ENCODE measurements around the gene CH25H. TPM values are rescaled to one million over a fixed set of nuclear protein-coding genes. Genes with fewer than 3 reads are reported as not detected.
"Not testable (repeated sequence)": the region's sequence is repeated elsewhere in the genome, so short reads cannot be mapped to it uniquely, and the experiment has no call there.

The CH25H gene
- total RNA-seq, 1 experiment from 2014 or later, result not detected

DNA sequence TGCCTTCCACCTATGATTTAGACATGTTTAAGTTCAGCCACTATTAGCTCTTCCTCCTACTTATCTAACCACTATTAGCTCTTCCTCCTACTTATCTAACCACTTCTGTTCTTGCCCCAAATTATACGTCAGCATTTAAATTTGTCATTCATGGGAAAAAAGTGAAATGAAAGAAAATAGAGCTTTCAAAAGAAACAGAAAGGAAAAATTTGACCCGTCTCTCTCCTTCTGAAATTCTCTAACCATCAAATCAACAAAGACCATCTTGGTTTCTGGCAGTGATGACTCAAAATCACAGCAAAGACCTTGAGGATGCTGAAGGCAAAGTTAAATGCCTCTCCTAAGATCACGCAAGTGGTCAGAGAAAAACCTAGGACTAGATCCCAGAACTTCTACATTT is 41.9 kb upstream of the CH25H start:
- H3K4me2 ChIP-seq (ENCODE audit: low read depth, low read length, poor library complexity, severe bottlenecking), result no peak overlapping the region
- H2AFZ ChIP-seq (ENCODE audit: low read length), result no peak overlapping the region
- no peak overlapping the region for H3K4me3 ChIP-seq (ENCODE audit: low read length)
- DNase-seq, result no peak
- no peaks in the 10 kb centered on the region for H4K20me1 ChIP-seq (ENCODE audit: insufficient read depth, low read depth, low read length)
- no peaks in the 10 kb centered on the region for H3K36me3 ChIP-seq (ENCODE audit: insufficient read depth, low read length)
- no peaks in the 10 kb centered on the region for H3K79me2 ChIP-seq (ENCODE audit: low read length)
- H3K9me2 ChIP-seq (replicated peaks; ENCODE audit: insufficient read depth, low read length), result no peaks in the 10 kb centered on the region
- H3K4me1 ChIP-seq (ENCODE audit: low read length), result peaks cover 17% of the 10 kb centered on the region
- no peaks in the 10 kb centered on the region for H3K27me3 ChIP-seq (ENCODE audit: low read length)
- no peaks in the 10 kb centered on the region for H3K9me3 ChIP-seq (ENCODE audit: low read length)
- H3K27ac ChIP-seq (ENCODE audit: low read length), result no peak overlapping the region
- H3K9ac ChIP-seq (ENCODE audit: low read length), result no peak overlapping the region

DNA sequence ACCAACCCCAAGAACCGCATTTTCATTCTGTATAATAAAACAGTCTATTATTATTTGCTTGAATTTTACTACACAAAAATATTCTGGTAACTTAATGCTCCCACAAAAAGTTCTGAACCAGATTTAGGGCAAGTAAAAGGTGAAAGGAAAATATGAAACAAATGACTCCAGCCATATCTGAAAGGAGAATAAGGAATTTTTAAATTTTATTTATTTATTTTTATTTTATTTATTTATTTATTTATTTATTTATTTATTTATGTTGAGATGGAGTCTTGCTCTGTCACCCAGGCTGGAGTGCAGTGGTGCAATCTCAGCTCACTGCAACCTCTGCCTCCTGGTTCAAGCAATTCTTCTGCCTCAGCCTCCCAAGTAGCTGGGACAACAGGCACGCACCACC is 40.5 kb upstream of the CH25H start:
- not testable (repeated sequence) for H3K27me3 ChIP-seq (ENCODE audit: low read length); H3K27ac ChIP-seq (ENCODE audit: low read length); H3K4me2 ChIP-seq (ENCODE audit: low read depth, low read length, poor library complexity, severe bottlenecking); H3K9ac ChIP-seq (ENCODE audit: low read length); H4K20me1 ChIP-seq (ENCODE audit: insufficient read depth, low read depth, low read length); DNase-seq; H3K79me2 ChIP-seq (ENCODE audit: low read length); H3K9me2 ChIP-seq (replicated peaks; ENCODE audit: insufficient read depth, low read length); H3K9me3 ChIP-seq (ENCODE audit: low read length); H3K36me3 ChIP-seq (ENCODE audit: insufficient read depth, low read length); H2AFZ ChIP-seq (ENCODE audit: low read length); H3K4me3 ChIP-seq (ENCODE audit: low read length)
- H3K4me1 ChIP-seq (ENCODE audit: low read length), result peaks cover 17% of the 10 kb centered on the region

DNA sequence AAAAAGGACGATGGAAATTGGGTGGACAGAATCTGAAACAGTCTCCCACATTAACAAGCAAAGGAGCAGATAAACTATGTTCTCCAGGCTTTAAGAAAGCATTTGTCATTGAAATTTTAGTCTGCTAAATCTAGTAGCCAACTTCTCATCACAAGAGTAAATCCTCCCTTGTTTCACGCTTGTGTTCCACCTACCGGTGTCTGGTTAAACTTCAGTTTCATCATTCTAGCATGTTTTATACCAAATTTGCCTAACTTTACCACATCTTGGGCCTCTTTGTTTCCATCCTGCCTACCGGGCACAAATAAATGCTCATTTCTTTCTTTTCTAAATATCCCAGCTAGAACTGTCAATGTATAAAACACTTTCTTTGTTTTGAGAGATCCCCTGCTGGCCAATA is 38.7 kb upstream of the CH25H start:
- Histone ChIP-seq H3K4me1 (ENCODE audit: low read length) (peaks cover 14% of the 10 kb centered on the region), H3K27me3 (ENCODE audit: low read length) (no peaks in the 10 kb centered on the region), H4K20me1 (ENCODE audit: insufficient read depth, low read depth, low read length) (no peaks in the 10 kb centered on the region), H3K4me3 (ENCODE audit: low read length) (no peak overlapping the region), H3K79me2 (ENCODE audit: low read length) (no peaks in the 10 kb centered on the region), H3K9me2 (replicated peaks; ENCODE audit: insufficient read depth, low read length) (no peaks in the 10 kb centered on the region), H2AFZ (ENCODE audit: low read length) (no peak overlapping the region), H3K9me3 (ENCODE audit: low read length) (no peaks in the 10 kb centered on the region), H3K27ac (ENCODE audit: low read length) (no peak overlapping the region), H3K36me3 (ENCODE audit: insufficient read depth, low read length) (no peaks in the 10 kb centered on the region), H3K9ac (ENCODE audit: low read length) (no peak overlapping the region), H3K4me2 (ENCODE audit: low read depth, low read length, poor library complexity, severe bottlenecking) (no peak overlapping the region)
- DNase-seq, result peak; percentile 48

DNA sequence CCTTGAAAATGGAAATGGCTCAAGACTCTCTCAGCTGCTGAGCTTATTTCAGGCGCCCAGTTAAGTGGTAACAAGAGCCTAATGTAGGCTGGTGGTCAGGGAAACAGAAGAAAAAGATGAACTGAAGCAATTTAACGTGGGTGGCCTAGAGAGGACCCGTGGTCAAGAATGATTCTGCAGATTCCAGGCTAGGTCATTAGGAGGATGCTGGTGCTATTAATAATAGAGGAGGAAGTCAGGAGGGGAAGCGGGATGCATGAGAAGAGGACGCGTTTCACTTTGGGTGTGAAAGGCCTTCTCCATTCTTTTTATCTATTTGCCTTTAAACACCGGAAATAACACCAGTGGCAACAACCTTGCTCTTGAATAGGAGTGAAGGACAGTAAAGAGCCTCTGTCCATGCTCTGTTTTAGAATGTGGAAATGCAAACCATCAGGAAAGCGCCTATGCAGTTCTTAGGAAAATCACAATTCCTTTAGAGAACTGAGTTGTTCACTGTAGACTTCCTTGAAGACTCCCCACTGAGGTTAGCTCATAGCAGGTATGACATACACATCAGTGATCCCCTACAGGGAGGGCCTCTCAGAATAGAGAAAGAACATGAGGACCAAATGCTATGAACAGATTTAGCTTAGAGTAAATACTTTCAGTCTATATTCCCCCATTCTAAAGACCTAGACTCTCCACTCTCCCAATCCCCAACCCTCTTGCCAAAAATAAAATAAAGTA is 35.9 kb upstream of the CH25H start:
- Histone ChIP-seq H3K4me3 (ENCODE audit: low read length) (no peak overlapping the region), H3K27me3 (ENCODE audit: low read length) (no peaks in the 10 kb centered on the region), H4K20me1 (ENCODE audit: insufficient read depth, low read depth, low read length) (no peaks in the 10 kb centered on the region), H3K27ac (ENCODE audit: low read length) (no peak overlapping the region), H3K9ac (ENCODE audit: low read length) (no peak overlapping the region), H2AFZ (ENCODE audit: low read length) (no peak overlapping the region), H3K79me2 (ENCODE audit: low read length) (no peaks in the 10 kb centered on the region), H3K4me1 (ENCODE audit: low read length) (peaks cover 8% of the 10 kb centered on the region), H3K9me2 (replicated peaks; ENCODE audit: insufficient read depth, low read length) (no peaks in the 10 kb centered on the region), H3K4me2 (ENCODE audit: low read depth, low read length, poor library complexity, severe bottlenecking) (no peak overlapping the region), H3K36me3 (ENCODE audit: insufficient read depth, low read length) (no peaks in the 10 kb centered on the region), H3K9me3 (ENCODE audit: low read length) (no peaks in the 10 kb centered on the region)
- DNase-seq, result no peak

DNA sequence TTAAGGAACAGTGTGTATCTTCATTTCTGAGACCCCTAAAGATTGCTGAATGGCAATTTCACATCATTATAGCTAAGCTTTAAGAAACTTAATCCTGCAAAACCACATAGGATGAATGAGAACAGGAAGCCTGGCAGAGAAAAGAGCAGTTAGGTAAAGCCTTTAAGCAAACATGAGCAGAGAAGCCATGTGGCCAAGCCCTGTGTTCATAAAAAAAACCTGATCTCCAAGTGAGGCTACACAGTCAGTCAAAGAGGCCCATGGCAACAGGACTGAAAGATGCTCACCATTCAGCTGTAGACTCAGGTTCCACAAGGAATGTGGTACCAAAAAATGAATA is 35.2 kb upstream of the CH25H start:
- H2AFZ ChIP-seq (ENCODE audit: low read length), result no peak overlapping the region
- H3K27me3 ChIP-seq (ENCODE audit: low read length), result no peaks in the 10 kb centered on the region
- H3K27ac ChIP-seq (ENCODE audit: low read length), result no peak overlapping the region
- no peaks in the 10 kb centered on the region for H3K36me3 ChIP-seq (ENCODE audit: insufficient read depth, low read length)
- no peaks in the 10 kb centered on the region for H4K20me1 ChIP-seq (ENCODE audit: insufficient read depth, low read depth, low read length)
- DNase-seq, result no peak
- H3K9ac ChIP-seq (ENCODE audit: low read length), result no peak overlapping the region
- H3K4me1 ChIP-seq (ENCODE audit: low read length), result peaks cover 8% of the 10 kb centered on the region
- no peaks in the 10 kb centered on the region for H3K79me2 ChIP-seq (ENCODE audit: low read length)
- no peaks in the 10 kb centered on the region for H3K9me2 ChIP-seq (replicated peaks; ENCODE audit: insufficient read depth, low read length)
- no peaks in the 10 kb centered on the region for H3K9me3 ChIP-seq (ENCODE audit: low read length)
- H3K4me2 ChIP-seq (ENCODE audit: low read depth, low read length, poor library complexity, severe bottlenecking), result no peak overlapping the region
- H3K4me3 ChIP-seq (ENCODE audit: low read length), result no peak overlapping the region

DNA sequence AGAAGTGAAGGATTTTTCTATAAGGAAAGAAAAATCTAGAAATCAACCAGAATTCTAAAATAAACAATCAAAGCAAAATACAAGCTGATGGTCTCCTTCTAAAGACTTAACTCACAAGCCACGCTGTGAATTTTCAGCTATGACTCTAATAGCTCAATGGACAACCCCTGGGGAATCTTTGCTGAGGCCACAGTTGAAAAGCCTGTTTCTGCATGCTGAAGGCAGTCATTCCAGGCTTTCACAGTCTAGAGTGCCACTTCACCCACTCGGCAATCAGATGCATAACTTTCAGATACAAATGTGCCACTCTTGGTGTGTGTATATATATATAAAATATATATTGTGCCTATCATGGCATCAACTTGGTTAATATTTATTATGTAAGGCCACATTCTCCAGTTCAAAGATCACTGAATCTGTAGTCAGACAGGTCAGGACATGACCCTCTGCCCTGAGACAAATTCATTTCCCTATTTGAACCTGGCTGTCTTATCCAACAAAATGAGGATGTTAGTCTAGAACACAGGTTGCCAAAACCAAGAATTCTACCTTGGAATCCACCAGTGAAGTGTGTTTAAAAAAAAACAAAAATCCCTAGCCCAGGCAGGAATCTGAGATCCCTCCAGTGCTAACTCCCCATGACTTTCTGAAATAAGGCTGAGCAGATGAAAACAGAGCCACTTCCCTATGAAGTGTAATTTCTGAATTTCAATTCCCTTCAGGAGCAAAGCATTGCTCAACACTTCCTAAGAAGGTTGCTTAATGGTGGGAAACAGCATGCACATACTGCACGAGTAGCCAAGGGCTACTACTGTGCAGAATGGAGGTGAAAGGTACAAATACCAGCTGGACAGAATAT is 34.6 kb upstream of the CH25H start:
- no peak overlapping the region for H3K4me2 ChIP-seq (ENCODE audit: low read depth, low read length, poor library complexity, severe bottlenecking)
- no peak overlapping the region for H3K4me3 ChIP-seq (ENCODE audit: low read length)
- H2AFZ ChIP-seq (ENCODE audit: low read length), result no peak overlapping the region

DNA sequence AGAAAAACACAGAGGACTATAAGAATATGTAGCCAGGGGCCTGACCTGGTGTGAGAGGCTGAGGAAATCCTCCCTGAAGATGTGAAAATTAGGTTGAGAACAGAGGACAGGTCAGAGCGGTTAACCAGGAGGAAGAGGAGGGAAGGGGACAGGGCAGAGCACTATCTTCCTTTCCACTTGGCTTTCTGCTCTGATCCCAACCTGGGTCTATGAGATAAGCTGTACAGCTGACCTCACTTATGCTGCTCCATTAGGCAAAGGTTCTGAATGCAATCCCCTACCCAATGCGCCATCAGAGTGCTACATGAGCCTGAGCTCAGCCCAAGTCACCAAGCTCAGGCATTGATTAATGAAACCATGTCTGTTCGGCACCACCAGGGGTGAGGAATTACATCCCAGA is 33.9 kb upstream of the CH25H start:
- Histone ChIP-seq H3K9me3 (ENCODE audit: low read length) (no peaks in the 10 kb centered on the region), H3K9ac (ENCODE audit: low read length) (no peak overlapping the region), H2AFZ (ENCODE audit: low read length) (no peak overlapping the region), H3K27ac (ENCODE audit: low read length) (no peak overlapping the region), H3K27me3 (ENCODE audit: low read length) (no peaks in the 10 kb centered on the region), H3K9me2 (replicated peaks; ENCODE audit: insufficient read depth, low read length) (no peaks in the 10 kb centered on the region), H3K79me2 (ENCODE audit: low read length) (no peaks in the 10 kb centered on the region), H4K20me1 (ENCODE audit: insufficient read depth, low read depth, low read length) (no peaks in the 10 kb centered on the region), H3K4me2 (ENCODE audit: low read depth, low read length, poor library complexity, severe bottlenecking) (no peak overlapping the region), H3K4me3 (ENCODE audit: low read length) (no peak overlapping the region), H3K4me1 (ENCODE audit: low read length) (peaks cover 8% of the 10 kb centered on the region), H3K36me3 (ENCODE audit: insufficient read depth, low read length) (no peaks in the 10 kb centered on the region)
- DNase-seq, result no peak

More for the DNA sequence above, 34.6 kb upstream of the CH25H start:
- Histone ChIP-seq H3K79me2 (ENCODE audit: low read length) (no peaks in the 10 kb centered on the region), H3K9ac (ENCODE audit: low read length) (no peak overlapping the region), H3K27ac (ENCODE audit: low read length) (no peak overlapping the region), H3K36me3 (ENCODE audit: insufficient read depth, low read length) (no peaks in the 10 kb centered on the region), H4K20me1 (ENCODE audit: insufficient read depth, low read depth, low read length) (no peaks in the 10 kb centered on the region), H3K4me1 (ENCODE audit: low read length) (peaks cover 8% of the 10 kb centered on the region), H3K9me3 (ENCODE audit: low read length) (no peaks in the 10 kb centered on the region), H3K27me3 (ENCODE audit: low read length) (no peaks in the 10 kb centered on the region), H3K9me2 (replicated peaks; ENCODE audit: insufficient read depth, low read length) (no peaks in the 10 kb centered on the region)
- DNase-seq, result no peak

DNA sequence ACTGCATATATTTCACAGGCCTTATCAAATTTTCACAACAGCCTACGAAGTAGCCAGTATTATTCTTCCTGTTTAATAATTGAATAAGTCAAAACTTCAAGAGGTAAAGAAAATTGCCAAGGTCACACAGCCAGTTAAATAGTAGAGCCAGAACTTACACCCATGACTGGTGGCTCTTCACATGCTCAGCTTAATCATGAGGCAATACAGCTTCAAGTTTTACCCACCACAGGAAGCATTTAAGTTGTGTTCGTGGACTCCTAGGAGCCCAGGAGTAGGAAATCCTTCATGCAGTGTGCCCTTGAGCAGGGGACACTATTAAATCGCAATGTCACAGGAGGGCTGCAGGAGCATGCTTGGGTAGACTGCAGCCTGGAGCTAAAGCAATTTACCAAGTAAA is 33.4 kb upstream of the CH25H start:
- Histone ChIP-seq H3K4me3 (ENCODE audit: low read length) (no peak overlapping the region), H2AFZ (ENCODE audit: low read length) (no peak overlapping the region), H3K9me2 (replicated peaks; ENCODE audit: insufficient read depth, low read length) (no peaks in the 10 kb centered on the region), H3K9ac (ENCODE audit: low read length) (no peak overlapping the region), H3K27ac (ENCODE audit: low read length) (no peak overlapping the region), H4K20me1 (ENCODE audit: insufficient read depth, low read depth, low read length) (no peaks in the 10 kb centered on the region), H3K27me3 (ENCODE audit: low read length) (no peaks in the 10 kb centered on the region), H3K4me1 (ENCODE audit: low read length) (peaks cover 3% of the 10 kb centered on the region), H3K9me3 (ENCODE audit: low read length) (no peaks in the 10 kb centered on the region), H3K79me2 (ENCODE audit: low read length) (no peaks in the 10 kb centered on the region), H3K4me2 (ENCODE audit: low read depth, low read length, poor library complexity, severe bottlenecking) (no peak overlapping the region), H3K36me3 (ENCODE audit: insufficient read depth, low read length) (no peaks in the 10 kb centered on the region)
- no peak for DNase-seq

Measured in Karpas-422 (cell line).